CD4-positive, alpha-beta T cell treated with Interleukin-12 subunit alpha and Interleukin-12 subunit beta, for 1 hour (primary cell): ENCODE data around the gene ZNF862.

Experiments
- DNase-seq: peaks from one replicate; pipeline ENCODE4 v3.0.0-alpha.2; 2020

The ZNF862 gene

DNA sequence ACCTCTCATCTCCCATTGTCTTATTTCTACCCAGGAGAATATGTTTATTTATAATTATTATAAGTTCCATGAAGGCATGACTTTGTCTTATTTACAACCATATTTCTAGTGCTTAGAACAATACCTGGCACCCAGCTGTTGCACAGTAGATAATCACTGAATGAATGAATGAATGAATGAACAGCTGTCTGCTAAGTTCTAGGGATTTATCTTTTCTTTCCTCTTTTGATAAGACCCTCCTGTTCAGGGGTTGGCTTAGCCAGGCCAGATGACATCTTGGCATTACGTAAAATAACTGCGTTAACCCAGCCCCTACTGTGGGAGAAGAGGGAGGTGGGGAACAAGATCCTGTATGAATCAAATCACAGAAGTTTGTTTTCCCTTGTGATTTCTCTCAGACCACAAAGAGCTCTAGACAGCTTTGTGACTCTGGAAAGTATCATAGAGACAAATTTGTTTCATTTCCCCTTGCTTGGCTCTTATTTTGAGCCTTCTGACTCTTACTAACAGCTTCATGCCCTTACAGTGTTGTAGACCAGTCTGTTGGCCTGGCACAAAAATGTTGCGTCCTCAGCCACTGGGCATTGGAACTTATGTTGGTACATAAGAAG lies 8.4 kb downstream of the ZNF862 start:
- DNase-seq, result no peak

DNA sequence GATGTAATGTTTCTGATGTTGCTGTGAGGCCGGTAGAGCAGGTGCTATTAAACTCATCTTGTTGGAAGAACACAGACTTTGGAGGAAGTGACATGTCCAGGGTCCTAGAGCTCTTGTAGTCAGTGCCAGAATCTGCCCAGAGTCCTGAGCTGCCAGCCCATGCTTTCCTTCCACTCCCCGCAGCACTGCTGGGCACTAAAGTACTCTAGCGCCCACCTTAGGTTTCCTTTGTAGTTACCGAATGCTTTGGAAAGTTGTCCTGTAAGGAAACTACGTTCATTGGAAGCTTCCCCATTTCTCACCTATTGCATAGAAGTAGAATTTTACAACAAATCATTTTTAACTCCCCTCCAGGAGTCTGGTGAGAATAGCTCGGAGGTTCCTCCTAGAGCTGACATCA lies 11.0 kb downstream of the ZNF862 start:
- DNase-seq, result no peak

DNA sequence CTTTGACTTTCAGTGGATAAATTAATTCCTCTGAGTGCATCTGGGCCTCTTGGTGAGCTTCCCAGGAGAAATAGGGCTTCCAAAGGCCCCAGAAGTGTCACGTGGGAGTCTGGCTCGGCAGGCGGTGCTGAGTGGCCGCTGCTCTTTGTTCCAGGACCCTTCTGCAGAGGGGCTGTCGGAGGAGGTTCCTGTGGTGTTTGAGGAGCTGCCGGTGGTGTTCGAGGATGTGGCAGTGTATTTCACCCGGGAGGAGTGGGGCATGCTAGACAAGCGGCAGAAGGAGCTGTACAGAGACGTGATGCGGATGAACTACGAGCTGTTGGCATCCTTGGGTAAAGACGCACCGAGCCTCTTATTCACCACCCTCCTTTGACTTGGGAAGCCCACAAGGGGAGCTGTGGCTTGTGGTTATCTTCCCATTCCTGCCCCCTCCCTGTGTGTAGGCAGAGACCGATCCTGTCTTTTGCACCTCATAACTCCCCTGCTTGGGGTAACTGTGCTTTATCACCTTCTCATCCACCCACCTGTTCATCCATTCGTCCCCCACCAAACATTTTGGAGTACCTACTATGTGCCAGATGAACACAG lies 11.9 kb downstream of the ZNF862 start:
- no peak for DNase-seq

DNA sequence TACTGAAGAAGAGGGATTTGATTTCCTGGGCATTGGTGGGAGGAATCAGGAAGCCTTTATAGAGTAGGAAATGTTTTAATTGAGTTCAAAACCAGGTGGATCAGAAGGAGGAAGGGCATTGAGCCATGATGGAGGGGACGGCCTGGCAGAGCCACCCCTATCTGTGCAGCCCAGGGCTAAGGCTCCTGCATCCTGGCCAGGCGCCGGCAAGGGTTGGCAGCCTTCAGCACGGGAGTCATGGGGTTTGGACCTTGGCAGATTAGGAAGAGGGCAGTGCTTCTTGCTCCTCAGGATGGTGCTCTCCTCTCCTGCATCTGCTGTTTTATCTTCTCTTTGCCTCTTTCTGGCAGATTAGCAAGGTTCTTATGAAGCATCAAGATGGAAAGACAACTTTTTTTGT lies 12.5 kb downstream of the ZNF862 start:
- DNase-seq, result no peak

DNA sequence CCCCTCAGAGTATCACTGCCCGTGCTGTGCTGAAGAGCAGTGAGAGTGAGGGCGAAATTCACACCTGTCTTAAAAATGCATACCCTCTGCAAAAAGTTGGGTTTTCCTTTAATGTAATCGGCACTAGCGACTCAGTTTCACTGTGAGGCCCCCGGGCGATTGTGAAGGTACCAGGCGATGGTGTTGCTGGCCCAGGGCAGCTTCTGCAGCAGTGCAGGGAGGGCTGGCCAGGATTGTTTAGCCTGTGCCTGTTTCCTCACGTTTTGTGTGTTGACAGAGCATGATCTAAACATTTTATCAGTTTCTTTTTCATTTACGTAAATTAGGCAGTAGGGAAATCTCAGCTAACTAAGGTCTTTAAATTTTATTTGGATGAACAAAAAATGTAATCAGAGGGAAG lies 13.3 kb downstream of the ZNF862 start:
- DNase-seq, result no peak

DNA sequence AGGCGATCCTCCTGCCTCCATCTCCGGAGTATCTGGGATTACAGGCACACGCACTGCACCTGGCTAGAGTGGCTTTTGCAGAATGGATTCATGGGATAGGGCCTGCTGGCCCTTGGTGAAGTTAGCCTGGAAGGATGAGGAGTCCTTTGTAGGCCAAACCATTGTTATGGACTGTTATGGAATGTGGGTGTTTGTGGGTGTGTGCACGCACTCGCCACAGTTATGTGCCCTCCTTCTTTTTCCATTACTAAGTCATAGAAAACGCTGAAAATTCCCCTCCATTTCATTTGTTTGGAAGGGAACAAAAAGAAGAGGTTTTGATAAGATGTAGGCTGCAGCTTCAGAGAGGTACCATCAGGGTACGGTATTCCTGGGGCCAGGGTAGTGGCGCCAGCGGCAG lies 15.0 kb downstream of the ZNF862 start:
- no peak for DNase-seq

DNA sequence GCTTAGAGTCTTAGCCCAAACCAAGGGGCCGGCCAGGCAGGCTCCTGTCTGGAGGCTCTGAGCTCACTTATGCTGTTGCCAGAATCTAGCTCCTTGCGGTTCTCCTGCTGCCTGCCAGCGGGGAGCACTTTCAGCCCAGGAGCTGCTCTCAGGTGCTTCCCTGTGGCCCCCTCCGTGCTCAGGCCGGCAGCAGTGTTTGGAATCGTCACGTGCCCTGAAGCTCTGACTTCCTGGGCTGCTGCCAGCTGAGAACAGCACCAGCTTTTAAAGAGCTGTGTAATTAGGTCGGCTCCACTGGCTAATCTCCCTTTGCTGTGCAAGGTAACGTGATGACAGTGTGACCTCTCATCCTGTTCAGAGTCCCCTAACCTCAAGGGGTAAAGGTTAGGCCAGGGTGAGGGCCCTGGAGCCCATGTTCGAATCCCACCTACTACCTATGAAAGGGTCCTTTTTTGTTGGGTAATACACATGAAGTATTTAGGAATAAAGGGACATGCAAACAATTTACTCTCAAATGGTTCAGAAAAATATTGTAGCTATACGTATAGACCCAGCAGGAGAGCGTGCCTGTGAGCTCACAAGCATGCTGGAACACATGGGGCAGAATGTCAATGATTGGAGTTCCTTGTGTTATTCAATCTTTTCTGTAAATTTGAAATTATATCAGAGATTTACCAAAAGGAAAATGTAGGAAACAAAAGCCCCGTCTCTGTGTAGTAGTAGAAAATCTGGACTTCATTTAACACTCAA lies 16.6 kb downstream of the ZNF862 start:
- DNase-seq, result peak; percentile 39

DNA sequence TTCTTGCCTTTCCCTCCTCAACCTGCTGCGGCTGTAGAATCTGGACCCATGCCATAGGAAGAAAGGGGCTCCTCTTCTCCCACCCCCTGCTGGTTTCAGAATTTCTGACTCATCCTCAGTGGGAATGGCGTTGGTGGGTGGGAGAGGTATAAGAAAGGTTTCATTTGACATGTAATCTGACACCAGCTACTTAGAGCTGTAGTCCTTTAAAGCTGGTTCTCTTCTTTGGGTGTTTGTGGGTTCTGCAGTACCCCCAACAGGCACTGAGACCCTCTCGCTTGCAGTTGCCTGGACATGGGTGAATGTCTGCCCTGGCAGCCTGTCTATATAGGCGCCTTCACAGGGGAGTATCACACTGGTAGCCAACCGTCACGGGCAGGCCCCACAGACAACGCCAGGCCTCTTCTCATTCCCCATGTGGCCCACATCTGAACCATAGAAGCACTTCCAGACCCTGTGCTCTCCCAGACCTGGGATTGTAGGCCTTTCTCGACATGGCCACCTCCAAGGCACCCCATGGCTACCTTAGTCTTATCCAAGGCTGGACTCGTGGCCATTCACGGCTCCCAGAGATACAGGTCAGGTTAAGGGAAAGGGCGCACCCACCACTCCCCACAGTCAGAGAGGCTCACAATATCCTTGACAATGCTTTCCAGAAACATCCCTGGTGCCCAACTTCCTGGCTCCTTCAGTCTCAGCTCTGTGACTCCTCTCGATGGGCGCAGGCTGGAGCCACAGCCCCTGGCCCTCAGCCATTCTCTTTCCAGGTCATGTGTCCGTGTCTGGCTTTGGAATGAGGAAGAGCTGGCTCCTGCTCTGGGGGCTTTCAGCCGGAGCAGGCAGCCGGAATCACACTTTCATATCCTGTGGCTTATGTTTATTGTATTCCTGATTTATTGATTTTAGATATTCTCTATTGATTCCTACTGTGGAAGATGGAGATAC lies 17.5 kb downstream of the ZNF862 start:
- DNase-seq, result no peak

DNA sequence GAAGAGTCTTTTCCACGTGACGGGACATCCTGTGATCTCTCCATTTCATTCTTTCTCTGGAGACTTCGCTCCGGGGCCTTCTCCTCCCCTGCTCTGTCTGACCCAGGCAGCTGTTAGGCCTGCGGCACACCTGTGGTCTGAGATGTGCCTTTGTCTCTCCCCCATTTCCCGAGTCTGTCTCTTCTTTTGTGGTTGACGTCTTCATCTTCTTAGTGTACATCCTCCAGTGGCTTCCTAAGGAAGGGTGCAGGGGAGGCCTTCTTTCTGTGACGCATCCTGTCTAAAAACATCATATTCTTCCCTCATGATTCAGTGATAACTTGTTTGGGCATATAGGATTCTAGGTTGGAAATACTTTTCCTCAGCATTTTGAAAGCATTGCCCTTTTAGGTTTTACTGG lies 18.4 kb downstream of the ZNF862 start:
- peak; percentile 41 for DNase-seq

DNA sequence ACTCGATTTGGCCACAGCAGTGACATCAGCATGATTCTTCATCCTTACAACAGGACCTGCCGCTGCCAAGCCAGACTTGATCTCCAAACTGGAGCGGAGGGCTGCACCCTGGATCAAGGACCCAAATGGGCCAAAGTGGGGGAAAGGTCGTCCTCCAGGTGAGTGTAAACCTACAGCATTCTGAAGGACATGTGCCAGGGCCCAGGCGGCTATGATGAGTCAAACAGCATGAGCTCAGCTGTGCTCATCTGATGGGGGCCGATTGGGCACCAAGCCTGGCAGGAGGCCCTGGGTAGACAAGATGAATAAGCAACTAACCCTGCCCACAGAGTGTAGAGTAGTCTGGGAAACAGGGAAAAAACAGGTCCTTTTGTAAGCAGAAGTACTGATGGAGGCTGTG lies 21.2 kb downstream of the ZNF862 start:
- no peak for DNase-seq

DNA sequence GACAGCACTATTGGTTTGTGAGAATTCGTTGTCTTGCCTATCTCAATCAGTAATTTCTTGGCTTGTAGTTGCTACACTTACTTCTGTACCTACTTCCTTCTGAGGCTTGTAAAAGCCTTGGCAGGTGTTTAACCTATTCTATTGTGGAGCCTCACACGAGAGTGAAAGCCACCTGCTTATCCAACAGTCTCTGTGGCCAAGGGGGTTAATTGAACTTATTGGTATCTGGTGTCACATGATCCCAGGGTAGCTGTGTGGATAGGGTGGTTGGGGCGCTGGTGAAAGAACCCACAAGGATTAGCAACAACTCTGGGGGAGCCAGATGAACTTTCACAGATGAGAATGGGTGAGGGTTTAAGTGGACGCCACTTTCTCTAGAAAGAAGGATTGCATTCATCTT lies 21.7 kb downstream of the ZNF862 start:
- no peak for DNase-seq

DNA sequence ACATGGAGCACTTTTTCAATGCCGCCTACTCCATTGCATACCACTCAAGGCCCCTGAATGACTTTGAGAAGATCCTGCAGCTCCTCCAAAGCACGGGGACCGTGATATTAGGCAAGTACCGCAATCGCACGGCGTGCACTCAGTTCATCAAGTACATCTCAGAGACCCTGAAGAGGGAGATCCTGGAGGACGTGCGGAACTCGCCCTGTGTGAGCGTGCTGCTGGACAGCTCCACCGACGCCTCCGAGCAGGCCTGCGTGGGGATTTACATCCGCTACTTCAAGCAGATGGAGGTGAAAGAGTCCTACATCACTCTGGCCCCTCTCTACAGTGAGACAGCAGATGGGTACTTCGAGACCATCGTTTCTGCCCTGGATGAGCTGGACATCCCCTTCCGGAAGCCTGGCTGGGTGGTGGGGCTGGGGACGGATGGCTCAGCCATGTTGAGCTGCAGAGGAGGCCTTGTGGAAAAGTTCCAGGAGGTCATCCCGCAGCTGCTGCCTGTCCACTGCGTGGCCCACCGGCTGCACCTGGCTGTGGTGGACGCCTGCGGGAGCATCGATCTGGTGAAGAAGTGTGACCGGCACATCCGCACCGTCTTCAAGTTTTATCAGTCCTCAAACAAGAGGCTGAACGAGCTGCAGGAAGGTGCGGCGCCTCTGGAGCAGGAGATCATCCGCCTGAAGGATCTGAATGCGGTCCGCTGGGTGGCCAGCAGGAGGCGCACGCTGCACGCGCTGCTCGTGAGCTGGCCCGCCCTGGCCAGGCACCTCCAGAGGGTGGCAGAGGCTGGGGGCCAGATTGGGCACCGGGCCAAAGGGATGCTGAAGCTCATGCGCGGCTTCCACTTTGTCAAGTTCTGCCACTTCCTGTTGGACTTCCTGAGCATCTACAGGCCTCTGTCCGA lies 22.9 kb downstream of the ZNF862 start:
- DNase-seq, result no peak

DNA sequence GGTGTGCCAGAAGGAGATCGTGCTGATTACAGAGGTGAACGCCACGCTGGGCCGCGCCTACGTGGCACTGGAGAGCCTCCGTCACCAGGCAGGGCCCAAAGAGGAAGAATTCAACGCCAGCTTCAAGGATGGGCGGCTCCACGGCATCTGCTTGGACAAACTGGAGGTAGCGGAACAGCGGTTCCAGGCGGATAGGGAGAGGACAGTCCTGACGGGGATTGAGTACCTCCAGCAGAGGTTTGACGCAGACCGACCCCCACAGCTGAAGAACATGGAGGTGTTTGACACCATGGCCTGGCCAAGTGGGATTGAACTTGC lies 23.5 kb downstream of the ZNF862 start:
- DNase-seq, result no peak

DNA sequence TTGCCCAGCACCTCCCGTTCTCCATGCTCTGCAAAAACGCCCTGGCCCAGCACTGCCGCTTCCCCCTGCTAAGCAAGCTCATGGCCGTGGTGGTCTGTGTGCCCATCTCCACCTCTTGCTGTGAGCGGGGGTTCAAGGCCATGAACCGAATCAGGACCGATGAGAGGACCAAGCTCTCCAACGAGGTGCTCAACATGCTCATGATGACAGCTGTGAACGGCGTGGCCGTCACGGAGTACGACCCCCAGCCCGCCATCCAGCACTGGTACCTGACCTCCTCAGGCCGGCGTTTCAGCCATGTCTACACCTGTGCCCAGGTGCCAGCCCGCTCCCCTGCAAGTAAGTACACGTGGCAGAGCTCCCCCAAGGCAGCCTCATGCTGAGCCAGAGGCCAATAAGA lies 24.0 kb downstream of the ZNF862 start:
- DNase-seq, result no peak

DNA sequence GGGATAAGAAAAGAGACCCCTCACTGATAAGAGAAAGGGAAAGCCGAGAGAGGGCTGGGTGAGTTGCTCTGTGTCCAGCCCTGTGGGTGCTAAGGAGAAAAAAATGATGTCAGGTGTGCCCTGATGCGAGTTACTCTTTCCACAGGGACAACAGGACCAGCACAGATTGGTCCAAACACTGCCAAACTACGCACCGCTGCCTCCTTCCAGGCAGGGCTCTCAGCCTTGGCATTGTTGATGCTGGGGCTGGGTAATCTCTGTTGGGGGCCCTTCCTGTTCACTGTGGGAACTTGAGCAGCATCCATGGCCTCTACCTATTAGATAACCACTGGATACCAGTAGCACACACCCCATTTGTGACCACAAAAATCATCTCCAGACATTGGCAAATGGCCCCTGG lies 25.3 kb downstream of the ZNF862 start:
- no peak for DNase-seq

DNA sequence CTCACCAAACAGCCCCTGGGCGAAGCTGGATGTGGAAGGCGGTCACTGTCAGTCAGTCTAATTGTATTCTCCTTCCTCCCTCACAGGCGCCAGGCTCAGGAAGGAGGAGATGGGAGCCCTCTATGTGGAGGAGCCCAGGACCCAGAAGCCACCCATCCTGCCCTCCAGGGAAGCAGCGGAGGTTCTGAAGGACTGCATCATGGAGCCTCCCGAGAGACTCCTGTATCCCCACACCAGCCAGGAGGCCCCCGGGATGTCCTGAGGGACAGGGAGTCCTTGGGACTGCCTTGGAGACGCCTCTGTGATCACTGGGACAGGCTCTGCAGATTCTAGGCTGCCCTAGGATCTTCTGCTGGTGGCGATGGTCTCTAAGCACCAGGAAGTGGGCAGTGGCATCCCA lies 25.8 kb downstream of the ZNF862 start:
- DNase-seq, result no peak

DNA sequence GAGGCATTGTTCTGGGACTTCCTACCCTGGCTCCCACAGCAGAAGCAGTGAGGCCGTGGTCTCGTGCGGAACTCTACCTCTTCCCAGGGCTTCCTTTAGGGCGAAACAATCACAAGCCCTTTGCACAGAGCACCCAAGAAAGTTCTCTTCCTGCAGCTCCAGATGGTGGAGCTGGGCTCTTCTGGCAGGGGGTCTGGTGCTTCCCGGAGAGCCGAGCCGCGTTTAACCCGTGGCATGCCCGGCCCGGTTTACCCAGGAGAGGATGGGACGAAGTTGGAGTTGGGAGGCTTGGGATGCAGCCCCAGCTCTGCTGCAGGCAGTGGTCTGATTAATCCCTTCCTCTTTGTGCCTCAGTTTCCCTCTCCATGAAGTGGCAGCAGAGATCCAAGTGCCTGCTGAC lies 26.6 kb downstream of the ZNF862 start:
- DNase-seq, result no peak

DNA sequence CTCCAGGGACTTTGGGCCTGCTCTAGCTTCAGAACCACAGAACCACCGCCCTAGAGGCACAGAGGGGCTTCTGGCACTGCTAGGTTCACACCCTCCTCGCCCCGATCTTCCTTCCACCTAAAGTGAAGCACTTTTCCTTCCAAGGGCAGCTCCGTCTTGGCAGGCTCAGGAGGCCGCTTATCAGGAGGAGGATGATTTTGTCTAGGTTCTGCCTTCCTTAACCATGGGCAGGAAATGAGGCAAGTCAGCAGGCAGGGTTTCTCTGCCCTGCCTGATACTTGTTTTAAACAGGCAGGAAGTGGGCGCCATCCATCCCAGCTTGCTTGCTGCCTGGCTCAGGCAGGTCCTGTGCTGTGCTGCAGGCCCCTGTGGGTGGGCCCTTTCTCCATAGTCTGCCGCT lies 27.3 kb downstream of the ZNF862 start:
- DNase-seq, result peak; percentile 63

DNA sequence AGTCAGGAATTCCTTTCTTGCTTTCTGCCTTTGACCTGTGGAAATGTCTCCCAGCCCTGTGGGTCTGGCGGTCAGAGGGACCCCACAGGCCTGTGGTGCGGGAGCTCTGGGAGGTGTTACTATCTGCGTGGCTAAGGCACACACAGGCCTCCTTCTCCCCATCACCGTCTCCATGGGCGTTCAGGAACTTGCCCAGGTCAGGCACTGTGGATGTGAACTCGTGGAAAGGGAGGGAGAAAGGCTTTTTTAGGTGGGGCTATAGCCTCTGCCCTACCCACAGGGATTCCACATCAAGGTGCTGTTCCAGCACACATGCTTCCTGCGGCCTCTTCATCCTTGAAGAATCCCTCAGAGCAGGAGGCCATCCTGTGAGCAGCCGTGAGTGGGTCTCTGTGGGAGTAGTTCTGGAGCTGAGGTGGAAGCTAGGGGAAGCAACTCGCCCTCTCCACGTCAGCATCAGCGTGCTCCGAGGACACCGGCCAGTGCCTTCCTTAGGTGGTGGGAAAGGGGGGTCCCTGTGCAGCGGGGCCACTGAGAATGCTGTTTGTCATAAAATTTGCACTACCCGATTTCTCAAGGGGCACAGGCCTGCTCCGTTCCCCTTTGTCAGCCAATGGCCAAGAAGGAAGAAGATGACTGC lies 28.1 kb downstream of the ZNF862 start:
- no peak for DNase-seq

DNA sequence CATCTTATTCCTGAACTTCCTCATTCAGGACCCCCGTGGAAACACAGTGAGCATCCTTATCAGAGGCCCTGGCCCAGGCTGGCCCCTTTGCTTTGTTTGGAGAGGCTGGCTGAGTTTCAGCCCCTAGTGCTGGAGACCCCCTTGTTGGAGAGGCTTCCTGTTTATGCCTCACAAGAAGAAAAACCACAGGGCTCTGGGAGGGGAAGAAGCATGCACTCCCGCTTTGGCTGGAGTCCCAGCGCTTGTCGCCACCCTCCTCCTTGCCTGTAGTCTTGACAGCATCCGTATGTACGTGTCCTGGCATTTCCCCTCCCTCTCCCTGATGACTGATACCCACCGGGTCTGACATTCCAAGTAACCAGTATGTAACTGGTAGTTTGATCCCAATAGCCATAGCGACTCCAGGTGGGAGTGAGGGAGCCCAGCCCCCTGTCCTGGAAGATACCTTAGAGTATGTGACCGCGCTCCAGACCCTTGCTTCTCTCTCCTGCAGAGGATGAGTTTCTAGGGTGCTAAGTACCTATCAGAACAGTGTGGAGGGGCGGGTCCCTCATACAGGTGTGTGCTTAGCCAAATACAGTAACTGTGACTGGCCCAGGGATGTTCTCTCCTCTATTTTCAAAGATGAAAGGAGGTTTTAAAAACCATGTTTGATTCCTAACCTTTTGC lies 28.7 kb downstream of the ZNF862 start:
- peak; percentile 21 for DNase-seq
